Thyroid gland (tissue), 4 donors: ENCODE results near the gene KCNQ1.

Experiments
- CTCF ChIP-seq, 6 experiments: fragments of 200-600 bp in 3 of 6; fragments of 450-650 bp in 3 of 6; sonication (generic) in 3 of 6; IDR thresholded peaks; one replicate each; pipeline ENCODE4 v1.5.1; 2016 to 2019; ENCODE audit warnings: antibody characterized with exemption in 6 of 6, mild to moderate bottlenecking in 2 of 6, inconsistent platforms in 1 of 6, moderate library complexity in 1 of 6
- POLR2A ChIP-seq, 2 donors: fragments of 450-650 bp; IDR thresholded peaks; one replicate each; pipeline ENCODE4 v1.6.1; 2017; ENCODE audit warnings: antibody characterized with exemption in 2 of 2, mild to moderate bottlenecking in 2 of 2, moderate library complexity in 1 of 2

GRCh38 chr11:2409611-2410468 is 35.0 kb upstream of the KCNQ1 start:
- TF ChIP-seq CTCF (IDR thresholded peaks at IDR 0.05) = no peak
- TF ChIP-seq POLR2A (IDR thresholded peaks at IDR 0.05) = no peak
